ENCODE measurements around the gene APOLD1. TPM values are rescaled to one million over a fixed set of nuclear protein-coding genes. Genes with fewer than 3 reads are reported as not detected.
A peak's percentile ranks its signal among the peaks of the same experiment; 100 is the strongest.

The APOLD1 gene
- total and polyA plus RNA-seq, 7 experiments from 2014 or later, result 0.25 to 11.1 (median 2.4) TPM

- Mint-ChIP-seq H3K4me3 (no peak overlapping the region), H3K9me3 (no peaks in the 10 kb centered on the region), H3K27ac (no peak overlapping the region), H3K27me3 (no peaks in the 10 kb centered on the region), H3K36me3 (peaks cover 0 to 38% (median 22%) of the 10 kb centered on the region in 5 donors), H3K4me1 (peaks cover 0 to 36% (median 12%) of the 10 kb centered on the region in 7 donors)
- DNase-seq (no peak), ATAC-seq (no peak)
- Histone ChIP-seq H3K27ac (ENCODE audit: low read depth, low read length) (no peak overlapping the region), H3K4me1 (ENCODE audit: control insufficient read depth in 2 of 2, insufficient read depth in 2 of 2, low read length in 2 of 2) (no peaks in the 10 kb centered on the region), H3K4me3 (ENCODE audit: low read length) (no peak overlapping the region), H3K27me3 (ENCODE audit: control insufficient read depth in 2 of 2, insufficient read depth in 2 of 2, low read length in 2 of 2) (no peaks in the 10 kb centered on the region), H3K9me3 (ENCODE audit: control insufficient read depth in 2 of 3, low read length in 3 of 3) (no peaks in the 10 kb centered on the region), H3K36me3 (ENCODE audit: control insufficient read depth in 2 of 3, insufficient read depth in 3 of 3, low read length in 3 of 3) (no peaks in the 10 kb centered on the region)
- ChIA-PET CTCF (no interaction called here), POLR2A (interaction anchor here (0.6 kb wide), 2 partner anchors 135 to 610 kb away, joined by 3 read pairs; no protein-coding TSS in a partner anchor)
- intact Hi-C loops (cut with micrococcal nuclease), result no loop called here
These were observed 39.8 kb upstream of the APOLD1 start for GRCh38 chr12:12745576-12746211.

DNA sequence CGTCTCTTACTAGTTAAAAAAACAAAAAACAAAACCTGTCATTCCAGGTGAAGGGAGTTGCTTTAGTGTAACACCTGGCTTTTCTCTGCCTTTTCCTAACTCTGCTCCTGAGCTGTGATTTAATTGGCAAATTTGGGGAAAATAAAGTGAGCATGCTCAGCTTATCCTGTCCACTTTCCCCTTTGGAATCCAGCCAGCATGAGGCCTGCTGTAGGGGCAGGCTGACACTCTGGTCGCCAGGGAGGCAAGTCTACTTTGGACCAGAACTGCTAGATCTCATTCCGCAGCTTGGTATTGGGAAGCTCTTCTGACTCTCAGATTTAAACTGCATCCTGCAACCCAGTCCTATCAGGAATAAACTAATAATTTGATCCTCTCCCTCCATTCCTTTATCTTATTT, 38.2 kb upstream of the APOLD1 start:
- no peak overlapping the region for H3K4me3 Mint-ChIP-seq
- H3K4me1 Mint-ChIP-seq, result peaks cover 0 to 29% (median 7%) of the 10 kb centered on the region in 7 donors
- intact Hi-C loops (cut with micrococcal nuclease), result no loop called here
- DNase-seq, result no peak
- Histone ChIP-seq H3K27ac (ENCODE audit: low read depth, low read length) (no peak overlapping the region), H3K4me1 (ENCODE audit: control insufficient read depth in 2 of 2, insufficient read depth in 2 of 2, low read length in 2 of 2) (no peaks in the 10 kb centered on the region), H3K27me3 (ENCODE audit: control insufficient read depth in 2 of 2, insufficient read depth in 2 of 2, low read length in 2 of 2) (no peaks in the 10 kb centered on the region), H3K4me3 (ENCODE audit: low read length) (no peak overlapping the region), H3K9me3 (ENCODE audit: control insufficient read depth in 2 of 3, low read length in 3 of 3) (no peaks in the 10 kb centered on the region), H3K36me3 (ENCODE audit: control insufficient read depth in 2 of 3, insufficient read depth in 3 of 3, low read length in 3 of 3) (no peaks in the 10 kb centered on the region)
- ATAC-seq, result no peak
- peaks cover 0 to 43% (median 22%) of the 10 kb centered on the region in 5 donors for H3K36me3 Mint-ChIP-seq
- no peak overlapping the region for H3K27ac Mint-ChIP-seq
- no peaks in the 10 kb centered on the region for H3K27me3 Mint-ChIP-seq
- ChIA-PET POLR2A (interaction anchor here (0.9 kb wide), 1 partner anchor 10 kb away, joined by 3 read pairs; no protein-coding TSS in a partner anchor), CTCF (interaction anchor here (0.6 kb wide), 1 partner anchor 102 kb away, joined by 3 read pairs; no protein-coding TSS in a partner anchor)
- no peaks in the 10 kb centered on the region for H3K9me3 Mint-ChIP-seq

- DNase-seq (no peak), ATAC-seq (no peak)
- Mint-ChIP-seq H3K4me1 (peaks cover 0 to 26% (median 7%) of the 10 kb centered on the region in 7 donors), H3K36me3 (peaks cover 0 to 43% (median 22%) of the 10 kb centered on the region in 5 donors), H3K27me3 (no peaks in the 10 kb centered on the region), H3K9me3 (no peaks in the 10 kb centered on the region), H3K27ac (peak overlapping the region in 1 of 9 donors; percentile 43), H3K4me3 (no peak overlapping the region)
- H3K27me3 ChIP-seq (ENCODE audit: control insufficient read depth in 2 of 2, insufficient read depth in 2 of 2, low read length in 2 of 2), result no peaks in the 10 kb centered on the region
- no peak overlapping the region for H3K27ac ChIP-seq (ENCODE audit: low read depth, low read length)
- CTCF ChIA-PET, result interaction anchor here (1.2 kb wide), 1 partner anchor 12 kb away, joined by 5 read pairs; no protein-coding TSS in a partner anchor
- no peak overlapping the region for H3K4me3 ChIP-seq (ENCODE audit: low read length)
- intact Hi-C loops (cut with micrococcal nuclease), result no loop called here
- H3K9me3 ChIP-seq (ENCODE audit: control insufficient read depth in 2 of 3, low read length in 3 of 3), result no peaks in the 10 kb centered on the region
- H3K36me3 ChIP-seq (ENCODE audit: control insufficient read depth in 2 of 3, insufficient read depth in 3 of 3, low read length in 3 of 3), result no peaks in the 10 kb centered on the region
- H3K4me1 ChIP-seq (ENCODE audit: control insufficient read depth in 2 of 2, insufficient read depth in 2 of 2, low read length in 2 of 2), result no peaks in the 10 kb centered on the region
- POLR2A ChIA-PET, result no interaction called here
These were observed 37.4 kb upstream of the APOLD1 start for GRCh38 chr12:12748044-12748443.

DNA sequence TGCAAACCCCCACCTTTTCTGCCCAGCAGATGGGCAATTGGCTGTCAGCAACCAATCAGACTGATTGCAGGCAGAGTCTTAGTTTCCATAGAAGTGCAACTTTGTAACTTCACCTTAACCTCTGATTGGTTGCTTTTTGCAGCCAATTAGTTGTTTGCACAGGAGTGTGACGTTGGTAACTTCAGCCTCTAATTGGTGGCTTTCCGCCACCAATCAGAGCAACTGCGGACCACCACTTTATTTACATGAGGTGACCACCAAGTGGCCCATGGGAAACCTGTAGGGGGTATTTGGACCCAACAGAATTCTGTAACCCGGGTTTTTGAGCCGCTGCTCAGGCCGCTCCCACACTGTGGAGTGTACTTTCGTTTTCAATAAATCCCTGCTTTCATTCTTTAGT, 36.0 kb upstream of the APOLD1 start:
- H3K36me3 ChIP-seq (ENCODE audit: control insufficient read depth in 2 of 3, insufficient read depth in 3 of 3, low read length in 3 of 3), result no peaks in the 10 kb centered on the region
- POLR2A ChIA-PET, result no interaction called here
- peaks cover 0 to 41% (median 22%) of the 10 kb centered on the region in 5 donors for H3K36me3 Mint-ChIP-seq
- H3K27ac ChIP-seq (ENCODE audit: low read depth, low read length), result no peak overlapping the region
- no peak overlapping the region for H3K4me3 Mint-ChIP-seq
- no peaks in the 10 kb centered on the region for H3K9me3 ChIP-seq (ENCODE audit: control insufficient read depth in 2 of 3, low read length in 3 of 3)
- H3K9me3 Mint-ChIP-seq, result no peaks in the 10 kb centered on the region
- intact Hi-C loops (cut with micrococcal nuclease), result no loop called here
- H3K4me3 ChIP-seq (ENCODE audit: low read length), result no peak overlapping the region
- H3K27me3 Mint-ChIP-seq, result no peaks in the 10 kb centered on the region
- no peaks in the 10 kb centered on the region for H3K27me3 ChIP-seq (ENCODE audit: control insufficient read depth in 2 of 2, insufficient read depth in 2 of 2, low read length in 2 of 2)
- no peak for ATAC-seq
- no peak for DNase-seq
- peaks cover 0 to 26% (median 7%) of the 10 kb centered on the region in 7 donors for H3K4me1 Mint-ChIP-seq
- CTCF ChIA-PET, result no interaction called here
- no peaks in the 10 kb centered on the region for H3K4me1 ChIP-seq (ENCODE audit: control insufficient read depth in 2 of 2, insufficient read depth in 2 of 2, low read length in 2 of 2)
- H3K27ac Mint-ChIP-seq, result no peak overlapping the region

GRCh38 chr12:12755923-12756322, 29.5 kb upstream of the APOLD1 start:
- DNase-seq, result no peak
- Histone ChIP-seq H3K27me3 (ENCODE audit: control insufficient read depth in 2 of 2, insufficient read depth in 2 of 2, low read length in 2 of 2) (no peaks in the 10 kb centered on the region), H3K9me3 (ENCODE audit: control insufficient read depth in 2 of 3, low read length in 3 of 3) (no peaks in the 10 kb centered on the region), H3K27ac (ENCODE audit: low read depth, low read length) (no peak overlapping the region), H3K4me1 (ENCODE audit: control insufficient read depth in 2 of 2, insufficient read depth in 2 of 2, low read length in 2 of 2) (no peaks in the 10 kb centered on the region), H3K4me3 (ENCODE audit: low read length) (no peak overlapping the region), H3K36me3 (ENCODE audit: control insufficient read depth in 2 of 3, insufficient read depth in 3 of 3, low read length in 3 of 3) (no peaks in the 10 kb centered on the region)
- Mint-ChIP-seq H3K27ac (no peak overlapping the region), H3K4me1 (peaks cover 0 to 11% (median 0%) of the 10 kb centered on the region in 7 donors), H3K27me3 (no peaks in the 10 kb centered on the region), H3K36me3 (peaks cover 0 to 31% (median 0%) of the 10 kb centered on the region in 5 donors), H3K9me3 (no peaks in the 10 kb centered on the region), H3K4me3 (no peak overlapping the region)
- CTCF ChIA-PET, result interaction anchor here (0.9 kb wide), 1 partner anchor 32 kb away, joined by 3 read pairs; no protein-coding TSS in a partner anchor
- intact Hi-C loops (cut with micrococcal nuclease), result no loop called here
- POLR2A ChIA-PET, result no interaction called here
- no peak for ATAC-seq

- intact Hi-C loops (cut with micrococcal nuclease), result no loop called here
- CTCF ChIA-PET, result no interaction called here
- POLR2A ChIA-PET, result no interaction called here
- Histone ChIP-seq H3K4me3 (ENCODE audit: low read length) (no peak overlapping the region), H3K9me3 (ENCODE audit: control insufficient read depth in 2 of 3, low read length in 3 of 3) (no peaks in the 10 kb centered on the region), H3K27me3 (ENCODE audit: control insufficient read depth in 2 of 2, insufficient read depth in 2 of 2, low read length in 2 of 2) (no peaks in the 10 kb centered on the region), H3K36me3 (ENCODE audit: control insufficient read depth in 2 of 3, insufficient read depth in 3 of 3, low read length in 3 of 3) (no peaks in the 10 kb centered on the region), H3K27ac (ENCODE audit: low read depth, low read length) (no peak overlapping the region), H3K4me1 (ENCODE audit: control insufficient read depth in 2 of 2, insufficient read depth in 2 of 2, low read length in 2 of 2) (no peaks in the 10 kb centered on the region)
- no peak for ATAC-seq
- Mint-ChIP-seq H3K4me3 (no peak overlapping the region), H3K4me1 (peaks cover 0 to 7% (median 0%) of the 10 kb centered on the region in 7 donors), H3K36me3 (peaks cover 0 to 25% (median 4%) of the 10 kb centered on the region in 5 donors), H3K27ac (peak overlapping the region in 2 of 9 donors; percentile 20 to 55), H3K27me3 (no peaks in the 10 kb centered on the region), H3K9me3 (peaks cover 0 to 2% (median 0%) of the 10 kb centered on the region in 11 donors)
- no peak for DNase-seq
These were observed 28.3 kb upstream of the APOLD1 start for GRCh38 chr12:12757121-12757520.
